OCI-LY1 (cell line): ENCODE measurements around the gene MRPS14.

Experiments used
- EZH2 ChIP-seq: fragments of 200-600 bp; sonication (generic), shearing (Covaris generic); IDR thresholded peaks from 2 replicates; pipeline ENCODE4 v1.8.0; 2017; ENCODE audit warnings: borderline replicate concordance, mixed run types, mild to moderate bottlenecking, antibody characterized with exemption, low read length, moderate library complexity, mixed read lengths
- TF ChIP-seq, protein P1 (sequence below): fragments of 200-600 bp; sonication (generic), shearing (Covaris generic); IDR thresholded peaks from 2 replicates; pipeline ENCODE4 v1.5.1; 2017; ENCODE audit warnings: mild to moderate bottlenecking, antibody characterized with exemption, low read length, moderate library complexity, mixed read lengths

DNA sequence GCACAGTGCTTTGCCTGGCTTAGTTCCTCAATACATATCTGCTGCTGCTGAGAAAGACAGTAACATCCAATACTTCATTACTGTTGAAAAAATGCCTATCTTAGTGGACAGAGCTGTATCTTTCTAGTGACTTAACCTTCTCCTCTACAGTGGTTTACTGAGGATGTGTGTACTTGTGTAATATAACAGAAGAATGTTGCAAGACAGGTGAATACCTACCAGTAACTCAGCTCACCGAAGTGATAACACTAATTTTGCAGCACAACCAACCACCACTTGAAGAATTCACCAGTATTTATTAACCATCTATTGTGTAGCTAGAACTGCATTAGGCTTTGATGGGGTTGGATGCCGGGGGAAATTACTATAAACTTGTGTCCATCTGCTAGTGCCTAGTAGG lies 27.8 kb upstream of the MRPS14 start:
- TF ChIP-seq, protein P1, sequence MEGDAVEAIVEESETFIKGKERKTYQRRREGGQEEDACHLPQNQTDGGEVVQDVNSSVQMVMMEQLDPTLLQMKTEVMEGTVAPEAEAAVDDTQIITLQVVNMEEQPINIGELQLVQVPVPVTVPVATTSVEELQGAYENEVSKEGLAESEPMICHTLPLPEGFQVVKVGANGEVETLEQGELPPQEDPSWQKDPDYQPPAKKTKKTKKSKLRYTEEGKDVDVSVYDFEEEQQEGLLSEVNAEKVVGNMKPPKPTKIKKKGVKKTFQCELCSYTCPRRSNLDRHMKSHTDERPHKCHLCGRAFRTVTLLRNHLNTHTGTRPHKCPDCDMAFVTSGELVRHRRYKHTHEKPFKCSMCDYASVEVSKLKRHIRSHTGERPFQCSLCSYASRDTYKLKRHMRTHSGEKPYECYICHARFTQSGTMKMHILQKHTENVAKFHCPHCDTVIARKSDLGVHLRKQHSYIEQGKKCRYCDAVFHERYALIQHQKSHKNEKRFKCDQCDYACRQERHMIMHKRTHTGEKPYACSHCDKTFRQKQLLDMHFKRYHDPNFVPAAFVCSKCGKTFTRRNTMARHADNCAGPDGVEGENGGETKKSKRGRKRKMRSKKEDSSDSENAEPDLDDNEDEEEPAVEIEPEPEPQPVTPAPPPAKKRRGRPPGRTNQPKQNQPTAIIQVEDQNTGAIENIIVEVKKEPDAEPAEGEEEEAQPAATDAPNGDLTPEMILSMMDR = no peak
- TF ChIP-seq EZH2 = no peak
